ENCODE results near the gene NAP1L1. TPM values are rescaled to one million over a fixed set of nuclear protein-coding genes. Genes with fewer than 3 reads are reported as not detected.

Gene NAP1L1, protein sequence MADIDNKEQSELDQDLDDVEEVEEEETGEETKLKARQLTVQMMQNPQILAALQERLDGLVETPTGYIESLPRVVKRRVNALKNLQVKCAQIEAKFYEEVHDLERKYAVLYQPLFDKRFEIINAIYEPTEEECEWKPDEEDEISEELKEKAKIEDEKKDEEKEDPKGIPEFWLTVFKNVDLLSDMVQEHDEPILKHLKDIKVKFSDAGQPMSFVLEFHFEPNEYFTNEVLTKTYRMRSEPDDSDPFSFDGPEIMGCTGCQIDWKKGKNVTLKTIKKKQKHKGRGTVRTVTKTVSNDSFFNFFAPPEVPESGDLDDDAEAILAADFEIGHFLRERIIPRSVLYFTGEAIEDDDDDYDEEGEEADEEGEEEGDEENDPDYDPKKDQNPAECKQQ
- 100 to 1,000 TPM; 336 to 660 (median 421) TPM for total RNA-seq

DNA sequence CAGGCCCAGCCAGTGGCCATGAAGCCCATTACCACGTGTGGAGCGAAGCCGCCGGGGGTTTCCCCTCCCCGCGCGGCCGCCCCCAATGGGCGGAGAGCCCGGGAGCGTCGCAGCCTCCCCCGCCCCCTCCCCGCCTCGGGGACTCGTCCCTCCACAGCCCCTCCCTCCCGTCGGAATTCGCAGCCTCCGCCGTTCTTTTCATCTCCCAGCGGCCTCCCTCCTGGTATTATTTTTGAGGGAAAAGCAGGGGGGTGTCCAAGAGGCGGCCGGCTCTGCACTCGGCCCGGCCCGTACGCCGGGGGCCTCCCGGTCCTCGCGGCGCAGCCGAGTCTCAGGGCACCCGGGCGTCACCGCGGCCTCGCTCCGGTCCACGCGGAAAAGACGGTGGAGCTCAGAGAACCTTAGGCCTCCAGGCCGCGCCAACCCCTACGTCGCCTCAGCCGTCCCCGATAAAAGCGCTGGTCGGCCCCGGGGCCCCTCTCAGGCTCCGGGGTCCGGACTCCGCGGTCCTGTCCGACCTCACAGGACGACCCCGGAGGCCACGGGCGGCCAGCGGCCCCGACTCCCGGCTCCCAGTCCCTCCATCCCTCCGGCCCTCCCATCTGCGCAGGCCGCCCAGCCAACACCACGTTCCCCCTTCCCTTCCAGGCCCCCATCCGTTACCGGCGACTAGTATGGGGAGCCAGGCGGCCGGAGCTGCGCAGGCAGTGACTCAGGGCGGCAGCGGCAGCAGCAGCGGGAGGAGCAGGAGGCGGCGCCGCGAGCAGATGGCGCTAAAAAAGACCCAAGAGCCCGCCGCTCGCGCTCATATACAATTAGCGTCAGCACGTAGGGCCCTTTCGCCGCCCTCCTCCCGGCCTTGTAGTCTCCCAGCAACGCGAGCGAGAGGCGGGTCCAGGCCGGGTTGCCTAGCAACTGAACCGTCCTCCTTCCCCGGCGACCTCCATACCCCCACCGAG lies at the start of gene NAP1L1:
TSS of gene NAP1L1 (minus strand) at position 782 of the 959 bp plus-strand sequence. CDS start 10,466 bp downstream, outside the sequence.
- intact Hi-C loops (cut with DNase I; ENCODE audit: low total_unique reads) (loop anchor here (1.0 to 10.0 kb wide), 8 partner anchors 52 to 697 kb away; partner anchors contain the start of genes BBS10, OSBPL8, PHLDA1 and ZDHHC17), in situ Hi-C loops (cut with MboI; ENCODE audit: low sequenced_read_pairs in 4 of 4) (loop anchor here (10.0 to 25.0 kb wide), 5 partner anchors 253 to 703 kb away; partner anchors contain the start of genes BBS10 (in 4 of the 4), OSBPL8 (in 2 of the 4) and ZDHHC17 (in 1 of the 4))
- H3K27ac ChIP-seq: peak within 1 kb of the TSS; percentile 93 to 99 (median 96)
- peak within 1 kb of the TSS; percentile 79 to 97 (median 92) for H3K4me3 ChIP-seq
- peaks cover 0 to 15% of the 10 kb centered on the region in 2 donors for H3K36me3 ChIP-seq
- peaks cover 27 to 30% of the 10 kb centered on the region in 2 donors for H3K4me1 ChIP-seq
- H3K9me3 ChIP-seq: no peaks in the 10 kb centered on the region
- H3K27me3 ChIP-seq: no peaks in the 10 kb centered on the region
- TF ChIP-seq, protein P1, sequence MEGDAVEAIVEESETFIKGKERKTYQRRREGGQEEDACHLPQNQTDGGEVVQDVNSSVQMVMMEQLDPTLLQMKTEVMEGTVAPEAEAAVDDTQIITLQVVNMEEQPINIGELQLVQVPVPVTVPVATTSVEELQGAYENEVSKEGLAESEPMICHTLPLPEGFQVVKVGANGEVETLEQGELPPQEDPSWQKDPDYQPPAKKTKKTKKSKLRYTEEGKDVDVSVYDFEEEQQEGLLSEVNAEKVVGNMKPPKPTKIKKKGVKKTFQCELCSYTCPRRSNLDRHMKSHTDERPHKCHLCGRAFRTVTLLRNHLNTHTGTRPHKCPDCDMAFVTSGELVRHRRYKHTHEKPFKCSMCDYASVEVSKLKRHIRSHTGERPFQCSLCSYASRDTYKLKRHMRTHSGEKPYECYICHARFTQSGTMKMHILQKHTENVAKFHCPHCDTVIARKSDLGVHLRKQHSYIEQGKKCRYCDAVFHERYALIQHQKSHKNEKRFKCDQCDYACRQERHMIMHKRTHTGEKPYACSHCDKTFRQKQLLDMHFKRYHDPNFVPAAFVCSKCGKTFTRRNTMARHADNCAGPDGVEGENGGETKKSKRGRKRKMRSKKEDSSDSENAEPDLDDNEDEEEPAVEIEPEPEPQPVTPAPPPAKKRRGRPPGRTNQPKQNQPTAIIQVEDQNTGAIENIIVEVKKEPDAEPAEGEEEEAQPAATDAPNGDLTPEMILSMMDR (IDR thresholded peaks at IDR 0.05 in 4 of 5, conservative IDR thresholded peaks at IDR 0.05 in 1 of 5): peak in 1 of 5 experiments; percentile 18
- peak; percentile 90 to 97 for TF ChIP-seq POLR2A (IDR thresholded peaks at IDR 0.05)
- peak; percentile 97 for DNase-seq
- peak; percentile 94 to 95 for ATAC-seq

DNA sequence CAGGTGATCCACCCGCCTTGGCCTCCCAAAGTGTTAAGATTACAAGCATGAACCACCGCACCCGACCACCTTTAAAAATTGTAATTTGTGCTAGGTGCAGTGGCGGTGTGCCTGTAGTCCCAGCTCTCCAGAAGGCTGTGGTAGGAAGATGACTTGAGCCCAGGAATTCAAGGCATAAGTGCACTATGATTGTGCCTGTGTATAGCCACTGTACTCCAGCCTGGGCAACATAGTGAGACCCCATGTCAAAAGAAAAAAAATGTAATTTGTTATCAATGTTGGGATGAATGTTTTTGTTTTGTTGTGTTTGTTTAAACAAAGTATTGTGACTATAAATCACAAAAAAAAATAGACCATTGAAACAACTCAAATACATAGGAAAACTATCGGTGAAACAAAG lies 43.1 kb upstream of the NAP1L1 start:
- TF ChIP-seq POLR2A (IDR thresholded peaks at IDR 0.05): no peak
- TF ChIP-seq, protein P1 (IDR thresholded peaks at IDR 0.05 in 4 of 5, conservative IDR thresholded peaks at IDR 0.05 in 1 of 5): no peak
- Histone ChIP-seq H3K4me3 (no peak overlapping the region), H3K36me3 (no peaks in the 10 kb centered on the region), H3K9me3 (no peaks in the 10 kb centered on the region), H3K4me1 (no peaks in the 10 kb centered on the region), H3K27ac (no peak overlapping the region), H3K27me3 (no peaks in the 10 kb centered on the region)
- in situ Hi-C loops (cut with MboI; ENCODE audit: low sequenced_read_pairs in 4 of 4): no loop called here
- DNase-seq (no peak), ATAC-seq (no peak)
- intact Hi-C loops (cut with DNase I; ENCODE audit: low total_unique reads): no loop called here

DNA sequence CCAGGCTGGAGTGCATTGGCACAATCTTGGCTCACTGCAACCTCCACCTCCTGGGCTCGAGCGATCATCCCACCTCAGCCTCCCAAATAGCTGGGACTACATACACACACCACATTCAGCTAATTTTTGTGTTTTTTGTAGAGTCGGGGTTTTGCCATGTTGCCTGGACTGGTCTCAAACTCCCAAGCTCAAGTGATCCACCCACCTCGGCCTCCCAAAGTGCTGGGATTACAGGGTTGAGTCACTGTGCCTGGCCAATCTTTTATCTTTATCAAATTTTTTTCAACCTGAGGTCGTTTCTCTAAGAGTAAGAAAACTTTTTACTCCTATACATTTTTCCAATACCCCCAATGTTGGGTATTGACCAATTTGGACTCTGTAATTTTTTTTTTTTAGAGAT lies 40.0 kb upstream of the NAP1L1 start:
- Histone ChIP-seq H3K27me3 (no peaks in the 10 kb centered on the region), H3K9me3 (no peaks in the 10 kb centered on the region), H3K4me1 (no peaks in the 10 kb centered on the region), H3K36me3 (no peaks in the 10 kb centered on the region), H3K4me3 (no peak overlapping the region), H3K27ac (no peak overlapping the region)
- TF ChIP-seq, protein P1 (IDR thresholded peaks at IDR 0.05 in 4 of 5, conservative IDR thresholded peaks at IDR 0.05 in 1 of 5): no peak
- TF ChIP-seq POLR2A (IDR thresholded peaks at IDR 0.05): no peak
- in situ Hi-C loops (cut with MboI; ENCODE audit: low sequenced_read_pairs in 4 of 4) (no loop called here), intact Hi-C loops (cut with DNase I; ENCODE audit: low total_unique reads) (no loop called here)
- DNase-seq (no peak), ATAC-seq (no peak)

DNA sequence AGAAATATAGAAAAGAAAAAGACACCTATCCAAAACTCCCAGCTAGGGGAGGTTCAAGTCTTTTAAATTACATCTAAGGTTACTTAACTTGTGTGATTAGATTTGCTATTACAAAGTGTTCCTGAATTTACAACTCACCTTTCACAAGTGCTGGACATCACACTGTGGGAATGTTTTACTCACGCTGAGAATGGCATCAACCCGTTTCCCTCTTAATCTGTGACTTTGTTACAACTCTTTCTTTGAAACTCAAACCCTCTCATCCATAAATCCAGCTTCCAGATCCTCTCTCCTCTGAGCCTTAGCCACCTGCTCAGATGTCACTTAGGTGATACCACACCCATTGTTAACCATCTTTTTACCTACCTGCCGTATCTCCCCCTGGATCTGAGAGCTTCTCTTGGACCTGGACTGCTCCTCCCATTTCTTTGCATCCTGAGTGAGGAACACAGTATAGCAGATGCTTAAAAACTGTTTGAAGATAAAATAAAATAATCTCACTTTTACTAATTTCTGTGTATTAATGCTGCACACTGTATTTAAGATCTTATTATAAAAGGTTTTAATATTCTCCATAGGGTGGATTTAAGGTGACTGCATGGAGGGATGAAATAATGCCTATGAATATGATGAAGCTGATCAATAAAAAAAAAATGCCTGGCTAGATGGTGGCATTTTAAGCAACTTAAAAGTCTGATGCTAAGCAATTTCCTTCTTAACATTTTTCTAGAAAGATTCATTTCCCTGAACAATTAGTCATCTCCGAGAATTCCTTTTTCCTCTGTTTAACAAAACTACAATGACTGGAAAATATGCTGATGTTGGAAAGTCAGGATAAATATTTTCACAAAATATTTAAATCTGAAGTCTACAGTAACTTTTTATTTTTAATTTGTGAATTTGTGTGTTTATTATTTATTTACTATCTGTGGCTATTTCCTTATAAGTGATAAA lies 39.1 kb upstream of the NAP1L1 start:
- H3K27ac ChIP-seq: no peak overlapping the region
- no peak for DNase-seq
- in situ Hi-C loops (cut with MboI; ENCODE audit: low sequenced_read_pairs in 4 of 4) (no loop called here), intact Hi-C loops (cut with DNase I; ENCODE audit: low total_unique reads) (no loop called here)
- H3K9me3 ChIP-seq: no peaks in the 10 kb centered on the region
- H3K36me3 ChIP-seq: no peaks in the 10 kb centered on the region
- no peaks in the 10 kb centered on the region for H3K27me3 ChIP-seq
- H3K4me3 ChIP-seq: no peak overlapping the region
- no peak for TF ChIP-seq POLR2A (IDR thresholded peaks at IDR 0.05)
- TF ChIP-seq, protein P1 (IDR thresholded peaks at IDR 0.05 in 4 of 5, conservative IDR thresholded peaks at IDR 0.05 in 1 of 5): no peak
- no peak for ATAC-seq
- no peaks in the 10 kb centered on the region for H3K4me1 ChIP-seq
